Measurements from ENCODE around the gene TMEM50B.

GRCh38 chr21:33510826-33511225, 31.1 kb upstream of the TMEM50B start:
- TF ChIP-seq, protein P1, sequence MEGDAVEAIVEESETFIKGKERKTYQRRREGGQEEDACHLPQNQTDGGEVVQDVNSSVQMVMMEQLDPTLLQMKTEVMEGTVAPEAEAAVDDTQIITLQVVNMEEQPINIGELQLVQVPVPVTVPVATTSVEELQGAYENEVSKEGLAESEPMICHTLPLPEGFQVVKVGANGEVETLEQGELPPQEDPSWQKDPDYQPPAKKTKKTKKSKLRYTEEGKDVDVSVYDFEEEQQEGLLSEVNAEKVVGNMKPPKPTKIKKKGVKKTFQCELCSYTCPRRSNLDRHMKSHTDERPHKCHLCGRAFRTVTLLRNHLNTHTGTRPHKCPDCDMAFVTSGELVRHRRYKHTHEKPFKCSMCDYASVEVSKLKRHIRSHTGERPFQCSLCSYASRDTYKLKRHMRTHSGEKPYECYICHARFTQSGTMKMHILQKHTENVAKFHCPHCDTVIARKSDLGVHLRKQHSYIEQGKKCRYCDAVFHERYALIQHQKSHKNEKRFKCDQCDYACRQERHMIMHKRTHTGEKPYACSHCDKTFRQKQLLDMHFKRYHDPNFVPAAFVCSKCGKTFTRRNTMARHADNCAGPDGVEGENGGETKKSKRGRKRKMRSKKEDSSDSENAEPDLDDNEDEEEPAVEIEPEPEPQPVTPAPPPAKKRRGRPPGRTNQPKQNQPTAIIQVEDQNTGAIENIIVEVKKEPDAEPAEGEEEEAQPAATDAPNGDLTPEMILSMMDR (IDR thresholded peaks at IDR 0.05; ENCODE audit: borderline replicate concordance, extremely low read depth, low read length, poor library complexity, severe bottlenecking) = no peak
- TF ChIP-seq EZH2 (IDR thresholded peaks at IDR 0.05; ENCODE audit: borderline replicate concordance, low read depth, low read length, severe bottlenecking) = no peak
